ENCODE measurements around the gene FNDC3A.

- TF ChIP-seq CTCF (IDR thresholded peaks at IDR 0.05) = no peak
- no peak for TF ChIP-seq POLR2A (IDR thresholded peaks at IDR 0.05)
These were observed 13.4 kb upstream of the FNDC3A start for GRCh38 chr13:48962281-48962680.
